ENCODE data around the gene RANGRF.
A peak's percentile ranks its signal among the peaks of the same experiment; 100 is the strongest.

Gene RANGRF

GRCh38 chr17:8294361-8294760 lies 5.9 kb downstream of the RANGRF start:
- Histone ChIP-seq H3K9me3 (ENCODE audit: control insufficient read depth, insufficient read depth, low read length) (no peaks in the 10 kb centered on the region), H3K9ac (ENCODE audit: low read depth, low read length) (no peak overlapping the region), H3K36me3 (ENCODE audit: control insufficient read depth, insufficient read depth, low read length) (no peaks in the 10 kb centered on the region), H3K27ac (ENCODE audit: low read depth, low read length) (no peak overlapping the region), H3K27me3 (ENCODE audit: control insufficient read depth, insufficient read depth, low read length) (no peaks in the 10 kb centered on the region), H3K4me3 (ENCODE audit: low read depth, low read length) (no peak overlapping the region), H3K4me1 (ENCODE audit: control insufficient read depth, insufficient read depth, low read length) (peaks cover 7% of the 10 kb centered on the region)

GRCh38 chr17:8294814-8295316 lies 6.4 kb downstream of the RANGRF start:
- H3K27me3 ChIP-seq (ENCODE audit: control insufficient read depth, insufficient read depth, low read length), result no peaks in the 10 kb centered on the region
- H3K36me3 ChIP-seq (ENCODE audit: control insufficient read depth, insufficient read depth, low read length), result no peaks in the 10 kb centered on the region
- H3K4me3 ChIP-seq (ENCODE audit: low read depth, low read length), result peak overlapping the region; percentile 69
- H3K4me1 ChIP-seq (ENCODE audit: control insufficient read depth, insufficient read depth, low read length), result peaks cover 5% of the 10 kb centered on the region; the same call in 1 of the 2 replicates
- no peak overlapping the region for H3K27ac ChIP-seq (ENCODE audit: low read depth, low read length)
- H3K9me3 ChIP-seq (ENCODE audit: control insufficient read depth, insufficient read depth, low read length), result no peaks in the 10 kb centered on the region
- H3K9ac ChIP-seq (ENCODE audit: low read depth, low read length), result no peak overlapping the region; the same call in 1 of the 2 replicates

- Histone ChIP-seq H3K4me1 (ENCODE audit: control insufficient read depth, insufficient read depth, low read length) (no peaks in the 10 kb centered on the region), H3K4me3 (ENCODE audit: low read depth, low read length) (no peak overlapping the region), H3K27ac (ENCODE audit: low read depth, low read length) (no peak overlapping the region), H3K9me3 (ENCODE audit: control insufficient read depth, insufficient read depth, low read length) (no peaks in the 10 kb centered on the region), H3K36me3 (ENCODE audit: control insufficient read depth, insufficient read depth, low read length) (no peaks in the 10 kb centered on the region), H3K9ac (ENCODE audit: low read depth, low read length) (no peak overlapping the region), H3K27me3 (ENCODE audit: control insufficient read depth, insufficient read depth, low read length) (no peaks in the 10 kb centered on the region)
Observed at GRCh38 chr17:8300226-8300625, 11.8 kb downstream of the RANGRF start.

- Histone ChIP-seq H3K9ac (ENCODE audit: low read depth, low read length) (no peak overlapping the region), H3K4me3 (ENCODE audit: low read depth, low read length) (no peak overlapping the region), H3K27ac (ENCODE audit: low read depth, low read length) (no peak overlapping the region)
Observed at GRCh38 chr17:8300627-8301242, 12.3 kb downstream of the RANGRF start.

GRCh38 chr17:8310601-8311123 lies 22.2 kb downstream of the RANGRF start:
- Histone ChIP-seq H3K4me1 (ENCODE audit: control insufficient read depth, insufficient read depth, low read length) (peaks cover 5% of the 10 kb centered on the region; the same call in 1 of the 2 replicates), H3K36me3 (ENCODE audit: control insufficient read depth, insufficient read depth, low read length) (no peaks in the 10 kb centered on the region), H3K9me3 (ENCODE audit: control insufficient read depth, insufficient read depth, low read length) (no peaks in the 10 kb centered on the region), H3K27ac (ENCODE audit: low read depth, low read length) (no peak overlapping the region), H3K9ac (ENCODE audit: low read depth, low read length) (no peak overlapping the region), H3K27me3 (ENCODE audit: control insufficient read depth, insufficient read depth, low read length) (peaks cover 12% of the 10 kb centered on the region), H3K4me3 (ENCODE audit: low read depth, low read length) (no peak overlapping the region)

More at GRCh38 chr17:8300627-8301242, 12.3 kb downstream of the RANGRF start:
- Histone ChIP-seq H3K36me3 (ENCODE audit: control insufficient read depth, insufficient read depth, low read length) (no peaks in the 10 kb centered on the region), H3K9me3 (ENCODE audit: control insufficient read depth, insufficient read depth, low read length) (no peaks in the 10 kb centered on the region), H3K27me3 (ENCODE audit: control insufficient read depth, insufficient read depth, low read length) (no peaks in the 10 kb centered on the region), H3K4me1 (ENCODE audit: control insufficient read depth, insufficient read depth, low read length) (no peaks in the 10 kb centered on the region)

- Histone ChIP-seq H3K36me3 (ENCODE audit: control insufficient read depth, insufficient read depth, low read length) (no peaks in the 10 kb centered on the region), H3K4me3 (ENCODE audit: low read depth, low read length) (no peak overlapping the region), H3K9me3 (ENCODE audit: control insufficient read depth, insufficient read depth, low read length) (no peaks in the 10 kb centered on the region), H3K9ac (ENCODE audit: low read depth, low read length) (no peak overlapping the region), H3K27ac (ENCODE audit: low read depth, low read length) (no peak overlapping the region), H3K4me1 (ENCODE audit: control insufficient read depth, insufficient read depth, low read length) (peaks cover 5% of the 10 kb centered on the region; the same call in 1 of the 2 replicates), H3K27me3 (ENCODE audit: control insufficient read depth, insufficient read depth, low read length) (peaks cover 18% of the 10 kb centered on the region)
Observed at GRCh38 chr17:8311131-8311790, 22.8 kb downstream of the RANGRF start.

GRCh38 chr17:8312251-8312650 lies 23.8 kb downstream of the RANGRF start:
- no peaks in the 10 kb centered on the region for H3K9me3 ChIP-seq (ENCODE audit: control insufficient read depth, insufficient read depth, low read length)
- peaks cover 5% of the 10 kb centered on the region; the same call in 1 of the 2 replicates for H3K4me1 ChIP-seq (ENCODE audit: control insufficient read depth, insufficient read depth, low read length)
- no peak overlapping the region for H3K9ac ChIP-seq (ENCODE audit: low read depth, low read length)
- no peak overlapping the region for H3K27ac ChIP-seq (ENCODE audit: low read depth, low read length)
- H3K4me3 ChIP-seq (ENCODE audit: low read depth, low read length), result no peak overlapping the region
- peaks cover 28% of the 10 kb centered on the region for H3K27me3 ChIP-seq (ENCODE audit: control insufficient read depth, insufficient read depth, low read length)
- H3K36me3 ChIP-seq (ENCODE audit: control insufficient read depth, insufficient read depth, low read length), result no peaks in the 10 kb centered on the region

- peaks cover 30% of the 10 kb centered on the region for H3K27me3 ChIP-seq (ENCODE audit: control insufficient read depth, insufficient read depth, low read length)
- H3K9me3 ChIP-seq (ENCODE audit: control insufficient read depth, insufficient read depth, low read length), result no peaks in the 10 kb centered on the region
- H3K36me3 ChIP-seq (ENCODE audit: control insufficient read depth, insufficient read depth, low read length), result no peaks in the 10 kb centered on the region
- no peak overlapping the region for H3K4me3 ChIP-seq (ENCODE audit: low read depth, low read length)
- H3K27ac ChIP-seq (ENCODE audit: low read depth, low read length), result no peak overlapping the region
- peaks cover 5% of the 10 kb centered on the region; the same call in 1 of the 2 replicates for H3K4me1 ChIP-seq (ENCODE audit: control insufficient read depth, insufficient read depth, low read length)
- H3K9ac ChIP-seq (ENCODE audit: low read depth, low read length), result no peak overlapping the region
Observed at GRCh38 chr17:8312726-8313600, 24.5 kb downstream of the RANGRF start.

- H3K27me3 ChIP-seq (ENCODE audit: control insufficient read depth, insufficient read depth, low read length), result peaks cover 30% of the 10 kb centered on the region
- H3K4me3 ChIP-seq (ENCODE audit: low read depth, low read length), result peak overlapping the region; percentile 81
- H3K27ac ChIP-seq (ENCODE audit: low read depth, low read length), result no peak overlapping the region
- H3K4me1 ChIP-seq (ENCODE audit: control insufficient read depth, insufficient read depth, low read length), result peaks cover 5% of the 10 kb centered on the region; the same call in 1 of the 2 replicates
- H3K9ac ChIP-seq (ENCODE audit: low read depth, low read length), result no peak overlapping the region
- no peaks in the 10 kb centered on the region for H3K36me3 ChIP-seq (ENCODE audit: control insufficient read depth, insufficient read depth, low read length)
- H3K9me3 ChIP-seq (ENCODE audit: control insufficient read depth, insufficient read depth, low read length), result no peaks in the 10 kb centered on the region
Observed at GRCh38 chr17:8314797-8315763, 26.6 kb downstream of the RANGRF start.

- H3K27me3 ChIP-seq (ENCODE audit: control insufficient read depth, insufficient read depth, low read length), result peaks cover 30% of the 10 kb centered on the region
- no peak overlapping the region for H3K9ac ChIP-seq (ENCODE audit: low read depth, low read length)
Observed at GRCh38 chr17:8315764-8316217, 27.3 kb downstream of the RANGRF start.

More at GRCh38 chr17:8315764-8316217, 27.3 kb downstream of the RANGRF start:
- Histone ChIP-seq H3K4me3 (ENCODE audit: low read depth, low read length) (peak overlapping the region; percentile 81), H3K4me1 (ENCODE audit: control insufficient read depth, insufficient read depth, low read length) (peaks cover 5% of the 10 kb centered on the region; the same call in 1 of the 2 replicates), H3K27ac (ENCODE audit: low read depth, low read length) (no peak overlapping the region), H3K36me3 (ENCODE audit: control insufficient read depth, insufficient read depth, low read length) (no peaks in the 10 kb centered on the region), H3K9me3 (ENCODE audit: control insufficient read depth, insufficient read depth, low read length) (no peaks in the 10 kb centered on the region)
